Activated T-cell treated with anti-CD3 and anti-CD28 coated beads, Interleukin-2, amount 50 U/mL, for 4 hours (primary cell): ENCODE results near the gene CAPZB. TPM values are rescaled to one million over a fixed set of nuclear protein-coding genes. Genes with fewer than 3 reads are reported as not detected.
A peak's percentile ranks its signal among the peaks of the same experiment; 100 is the strongest.
"Not testable (repeated sequence)": the region's sequence is repeated elsewhere in the genome, so short reads cannot be mapped to it uniquely, and the experiment has no call there.

Experiments
- ATAC-seq, 2 donors: fragments of 200-7000 bp; cut with Tn5 transposase; one replicate each; pipeline ENCODE4 v1.10.0; 2021
- DNase-seq: peaks from one replicate; pipeline ENCODE4 v3.0.0-alpha.2; 2020
- H3K27me3 Mint-ChIP-seq: one replicate; pipeline ENCODE4 v1.8.0; 2021; ENCODE audit warnings: low read depth, mixed read lengths
- H3K36me3 Mint-ChIP-seq: one replicate; pipeline ENCODE4 v1.8.0; 2022; ENCODE audit warnings: mixed read lengths; ENCODE audit not compliant: insufficient read depth
- H3K4me1 Mint-ChIP-seq: one replicate; pipeline ENCODE4 v1.8.0; 2021; ENCODE audit warnings: low read depth, mixed read lengths
- H3K4me3 Mint-ChIP-seq: one replicate; pipeline ENCODE4 v1.8.0; 2021; ENCODE audit warnings: mild to moderate bottlenecking, moderate library complexity, mixed read lengths
- H3K9me3 Mint-ChIP-seq: one replicate; pipeline ENCODE4 v1.8.0; 2021; ENCODE audit warnings: mixed read lengths
- total RNA-seq, 3 donors: library from RNA; stranded (reverse); gene quantifications; one replicate each; pipeline ENCODE4 v1.2.1, GENCODE V29; 2021

Gene CAPZB
- total RNA-seq, 3 donors from 2014 or later = 262 to 285 (median 264) TPM

DNA sequence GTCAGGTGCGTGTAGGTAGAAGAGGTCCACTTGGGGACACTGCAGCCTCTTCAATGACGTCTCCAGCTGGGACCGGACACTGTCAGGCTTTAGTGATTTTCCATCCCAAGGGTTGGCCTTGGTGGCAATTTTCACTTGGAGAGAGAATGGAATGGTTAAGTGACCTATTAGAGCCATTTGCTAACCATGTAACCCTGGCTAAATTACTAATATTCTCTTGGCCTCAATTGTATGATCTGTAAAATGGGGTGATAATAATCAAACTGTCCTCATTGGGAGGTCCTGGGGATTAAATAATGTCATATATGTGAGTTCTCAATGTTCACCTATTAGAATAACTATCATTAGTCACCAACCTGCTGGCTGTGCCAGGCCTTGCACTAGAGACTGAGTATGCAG is 176.8 kb downstream of the CAPZB start:
- ATAC-seq = no peak
- Mint-ChIP-seq H3K9me3 (no peaks in the 10 kb centered on the region), H3K36me3 (peaks cover 29% of the 10 kb centered on the region), H3K4me1 (peaks cover 27% of the 10 kb centered on the region), H3K4me3 (no peak overlapping the region), H3K27me3 (no peaks in the 10 kb centered on the region)
- no peak for DNase-seq

- DNase-seq (no peak), ATAC-seq (no peak)
- H3K4me1 Mint-ChIP-seq = peaks cover 22% of the 10 kb centered on the region
- peaks cover 32% of the 10 kb centered on the region for H3K36me3 Mint-ChIP-seq
- no peak overlapping the region for H3K4me3 Mint-ChIP-seq
- no peaks in the 10 kb centered on the region for H3K9me3 Mint-ChIP-seq
- no peaks in the 10 kb centered on the region for H3K27me3 Mint-ChIP-seq
Observed at GRCh38 chr1:19307794-19308508, 177.4 kb downstream of the CAPZB start.

DNA sequence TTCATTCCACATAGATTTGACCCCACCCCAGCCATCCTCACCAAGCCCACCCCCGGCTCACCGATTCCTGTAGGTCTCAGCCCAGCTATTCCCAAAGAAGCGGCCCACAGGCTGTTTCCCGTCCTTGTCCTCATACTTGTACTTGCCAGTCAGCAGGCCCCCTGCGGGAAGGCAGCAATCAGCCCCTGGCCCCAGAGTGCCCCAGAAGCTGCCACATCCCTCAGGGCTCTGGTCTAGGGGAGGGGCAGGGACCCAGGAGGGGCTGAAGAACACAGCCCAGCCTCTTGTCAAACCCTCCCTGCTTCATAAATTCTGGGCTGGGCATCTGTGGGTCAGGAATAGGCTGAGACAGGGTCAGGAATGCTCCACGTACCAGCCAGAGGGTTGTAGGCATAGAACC is 178.4 kb downstream of the CAPZB start:
- H3K4me3 Mint-ChIP-seq = no peak overlapping the region
- ATAC-seq = no peak
- peaks cover 18% of the 10 kb centered on the region for H3K4me1 Mint-ChIP-seq
- H3K9me3 Mint-ChIP-seq = no peaks in the 10 kb centered on the region
- no peak for DNase-seq
- H3K36me3 Mint-ChIP-seq = peaks cover 35% of the 10 kb centered on the region
- H3K27me3 Mint-ChIP-seq = no peaks in the 10 kb centered on the region

DNA sequence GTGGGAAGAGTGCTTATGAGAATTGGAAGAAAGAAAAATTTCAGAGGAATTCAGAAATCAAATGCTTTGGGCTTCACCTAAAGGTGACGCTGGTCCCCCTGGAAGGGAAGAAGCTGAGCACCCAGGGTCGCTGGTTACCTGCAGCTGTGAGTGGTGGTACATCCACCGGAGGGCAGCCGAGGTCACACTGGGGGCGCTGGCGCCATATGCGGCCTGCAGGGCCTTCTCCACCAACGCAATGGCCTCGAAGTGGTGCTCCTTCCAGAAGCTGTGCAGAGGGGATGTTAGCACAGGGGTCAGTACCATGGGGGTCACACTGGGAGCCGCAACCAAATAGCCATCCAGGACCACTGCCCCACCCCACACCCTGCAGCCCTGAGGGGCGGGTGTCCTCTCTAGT is 179.5 kb downstream of the CAPZB start:
- Mint-ChIP-seq H3K9me3 (no peaks in the 10 kb centered on the region), H3K4me1 (peaks cover 12% of the 10 kb centered on the region), H3K27me3 (no peaks in the 10 kb centered on the region), H3K4me3 (no peak overlapping the region), H3K36me3 (peaks cover 35% of the 10 kb centered on the region)
- DNase-seq (no peak), ATAC-seq (no peak)

GRCh38 chr1:19304081-19304480 is 181.3 kb downstream of the CAPZB start:
- ATAC-seq = not testable (repeated sequence)

DNA sequence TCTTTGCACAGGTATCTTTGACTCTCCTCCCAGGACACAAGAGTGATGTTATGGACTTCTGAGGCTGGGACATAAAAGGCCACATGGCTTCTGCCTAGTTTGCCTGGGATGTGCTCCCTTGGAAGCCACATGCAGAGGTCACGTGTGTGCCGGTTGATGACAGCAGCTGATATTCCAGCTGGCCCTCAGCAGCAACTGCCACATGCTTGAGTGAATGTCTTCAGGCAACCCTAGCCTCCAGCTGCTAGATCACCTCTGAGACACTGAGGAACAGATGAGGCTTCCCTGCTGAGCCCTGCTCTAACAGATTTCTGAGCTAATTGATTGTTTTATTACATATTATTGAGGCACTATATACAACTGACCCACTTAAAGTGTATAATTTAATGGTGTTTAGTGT is 185.1 kb downstream of the CAPZB start:
- Mint-ChIP-seq H3K36me3 (peaks cover 22% of the 10 kb centered on the region), H3K4me3 (no peak overlapping the region), H3K9me3 (peaks cover 8% of the 10 kb centered on the region), H3K4me1 (no peaks in the 10 kb centered on the region), H3K27me3 (no peaks in the 10 kb centered on the region)
- no peak for DNase-seq
- no peak for ATAC-seq

More at GRCh38 chr1:19304081-19304480, 181.3 kb downstream of the CAPZB start:
- DNase-seq, H3K4me3 Mint-ChIP-seq, H3K4me1 Mint-ChIP-seq, H3K9me3 Mint-ChIP-seq, H3K27me3 Mint-ChIP-seq: not testable (repeated sequence)
- peaks cover 35% of the 10 kb centered on the region for H3K36me3 Mint-ChIP-seq

GRCh38 chr1:19294638-19295037 is 190.7 kb downstream of the CAPZB start:
- Mint-ChIP-seq H3K4me1 (no peaks in the 10 kb centered on the region), H3K9me3 (peaks cover 17% of the 10 kb centered on the region), H3K27me3 (no peaks in the 10 kb centered on the region), H3K4me3 (no peak overlapping the region), H3K36me3 (peaks cover 8% of the 10 kb centered on the region)
- no peak for ATAC-seq
- no peak for DNase-seq

DNA sequence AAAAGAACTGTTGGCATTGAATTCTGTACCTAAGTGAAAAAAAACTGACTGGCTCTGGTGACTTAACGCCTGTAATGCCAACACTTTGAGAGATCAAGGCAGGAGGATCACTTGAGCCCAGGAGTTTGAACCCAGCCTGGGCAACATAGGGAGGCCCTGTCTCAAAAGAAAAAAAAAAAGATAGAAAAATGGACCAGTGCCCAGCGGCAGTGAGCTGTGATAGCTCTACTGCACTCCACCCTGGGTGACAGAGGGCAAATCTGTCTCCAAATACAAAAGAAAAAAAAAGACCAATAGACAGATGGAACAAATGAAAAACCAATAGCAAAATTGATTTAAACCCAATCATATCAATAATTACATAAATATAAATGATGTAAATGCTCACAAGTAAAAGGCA is 196.1 kb downstream of the CAPZB start:
- H3K4me1 Mint-ChIP-seq = peaks cover 8% of the 10 kb centered on the region
- peaks cover 3% of the 10 kb centered on the region for H3K36me3 Mint-ChIP-seq
- H3K4me3 Mint-ChIP-seq = peak overlapping the region; percentile 65
- H3K27me3 Mint-ChIP-seq = peaks cover 10% of the 10 kb centered on the region
- H3K9me3 Mint-ChIP-seq = peaks cover 2% of the 10 kb centered on the region
- DNase-seq = no peak
- ATAC-seq = no peak

Other genes with a start within 250 kb of the CAPZB start
- 10 to 100 TPM; 74.8 to 79.6 (median 77.0) TPM for gene EMC1, start 234.0 kb downstream of the CAPZB start, total RNA-seq
- 100 to 1,000 TPM; 199 to 231 (median 207) TPM for gene MRTO4, start 233.7 kb downstream of the CAPZB start, total RNA-seq
- gene AKR7A3, start 196.8 kb downstream of the CAPZB start, total RNA-seq = 1 to 10 TPM in 2 of 3 donors, under 1 TPM in 1; 0.53 to 1.3 (median 1.0) TPM
- gene AKR7A2, start 173.4 kb downstream of the CAPZB start, total RNA-seq = 10 to 100 TPM; 19.2 to 26.3 (median 20.5) TPM
- gene SLC66A1, start 173.2 kb downstream of the CAPZB start, total RNA-seq = 1 to 10 TPM; 2.8 to 4.3 (median 3.6) TPM
- gene NBL1, start 158.8 kb upstream of the CAPZB start, total RNA-seq = 10 to 100 TPM; 20.7 to 27.6 (median 20.7) TPM
- gene HTR6, start 179.3 kb upstream of the CAPZB start, total RNA-seq = under 1 TPM; 0.11 to 0.43 (median 0.11) TPM